Upper lobe of left lung (tissue), 4 donors: Measurements from ENCODE around the gene PTH2.

ENCODE experiments used
- CTCF ChIP-seq, 6 experiments: fragments of 450-650 bp in 4 of 6; fragments of 200-600 bp in 2 of 6; sonication (generic) in 2 of 6; IDR thresholded peaks; one replicate each; pipeline ENCODE4 v1.5.1; 2016 to 2019; ENCODE audit warnings: antibody characterized with exemption in 6 of 6
- POLR2AphosphoS5 ChIP-seq, 2 donors: sonication (generic); formaldehyde crosslinking; IDR thresholded peaks; one replicate each; pipeline ENCODE4 v1.5.1; 2017; ENCODE audit warnings: antibody characterized with exemption in 2 of 2

GRCh38 chr19:49463960-49464740, 40.9 kb upstream of the PTH2 start:
- TF ChIP-seq CTCF (IDR thresholded peaks at IDR 0.05) (no peak), POLR2AphosphoS5 (IDR thresholded peaks at IDR 0.05) (no peak)
